PC-9 (cell line): ENCODE data around the gene CALN1.
"Not testable (repeated sequence)": the region's sequence is repeated elsewhere in the genome, so short reads cannot be mapped to it uniquely, and the experiment has no call there.

ENCODE experiments used
- EZH2 ChIP-seq: fragments of 200-600 bp; sonication (generic); IDR thresholded peaks from 2 replicates; pipeline ENCODE4 v1.8.0; 2017; ENCODE audit warnings: antibody characterized with exemption, low read depth
- TF ChIP-seq, protein P1 (sequence below): fragments of 200-600 bp; sonication (generic); conservative IDR thresholded peaks from 2 replicates; pipeline ENCODE4 v1.6.1; 2017; ENCODE audit warnings: mixed run types, antibody characterized with exemption, mild to moderate bottlenecking, moderate library complexity

- TF ChIP-seq, protein P1, sequence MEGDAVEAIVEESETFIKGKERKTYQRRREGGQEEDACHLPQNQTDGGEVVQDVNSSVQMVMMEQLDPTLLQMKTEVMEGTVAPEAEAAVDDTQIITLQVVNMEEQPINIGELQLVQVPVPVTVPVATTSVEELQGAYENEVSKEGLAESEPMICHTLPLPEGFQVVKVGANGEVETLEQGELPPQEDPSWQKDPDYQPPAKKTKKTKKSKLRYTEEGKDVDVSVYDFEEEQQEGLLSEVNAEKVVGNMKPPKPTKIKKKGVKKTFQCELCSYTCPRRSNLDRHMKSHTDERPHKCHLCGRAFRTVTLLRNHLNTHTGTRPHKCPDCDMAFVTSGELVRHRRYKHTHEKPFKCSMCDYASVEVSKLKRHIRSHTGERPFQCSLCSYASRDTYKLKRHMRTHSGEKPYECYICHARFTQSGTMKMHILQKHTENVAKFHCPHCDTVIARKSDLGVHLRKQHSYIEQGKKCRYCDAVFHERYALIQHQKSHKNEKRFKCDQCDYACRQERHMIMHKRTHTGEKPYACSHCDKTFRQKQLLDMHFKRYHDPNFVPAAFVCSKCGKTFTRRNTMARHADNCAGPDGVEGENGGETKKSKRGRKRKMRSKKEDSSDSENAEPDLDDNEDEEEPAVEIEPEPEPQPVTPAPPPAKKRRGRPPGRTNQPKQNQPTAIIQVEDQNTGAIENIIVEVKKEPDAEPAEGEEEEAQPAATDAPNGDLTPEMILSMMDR = not testable (repeated sequence)
- TF ChIP-seq EZH2 = not testable (repeated sequence)
Observed at GRCh38 chr7:71822406-71822805, 589.7 kb downstream of the CALN1 start.
